ENCODE measurements around the gene WWP2.
"Not testable (repeated sequence)": the region's sequence is repeated elsewhere in the genome, so short reads cannot be mapped to it uniquely, and the experiment has no call there.

Gene WWP2

DNA sequence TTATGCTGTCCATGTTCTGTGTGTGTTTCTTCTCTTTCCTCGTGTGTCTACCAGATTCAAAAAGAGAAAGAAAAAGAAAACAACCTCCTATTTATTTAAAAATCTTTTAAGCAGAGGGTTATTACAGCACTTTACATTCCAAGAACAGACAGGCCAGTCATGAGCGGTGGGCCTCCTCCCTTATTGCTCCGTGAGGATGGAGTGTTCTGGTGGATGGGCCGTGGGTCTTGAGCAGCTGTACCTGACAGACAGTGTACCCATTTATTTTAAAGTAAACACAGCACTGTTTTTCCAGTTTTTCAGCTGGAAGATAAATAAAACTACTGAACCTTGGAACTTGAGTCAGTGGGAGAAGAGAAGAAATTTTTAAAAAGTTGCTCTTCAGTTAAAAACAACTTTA, 52.4 kb downstream of the WWP2 start:
- no peaks in the 10 kb centered on the region for H3K4me1 ChIP-seq (ENCODE audit: control insufficient read depth, insufficient read depth, low read length)
- POLR2A ChIA-PET = no interaction called here
- H3K9me3 ChIP-seq (ENCODE audit: control insufficient read depth, insufficient read depth, low read depth, low read length) = no peaks in the 10 kb centered on the region
- H3K36me3 ChIP-seq (ENCODE audit: control insufficient read depth in 2 of 2, insufficient read depth in 1 of 2, low read length in 2 of 2) = no peaks in the 10 kb centered on the region
- no peak overlapping the region for H3K27ac ChIP-seq (ENCODE audit: extremely low read depth, low read depth, low read length)
- CTCF ChIA-PET = interaction anchor here (0.7 to 1.4 kb wide), 2 partner anchors 10 to 13 kb away, joined by 3 to 5 read pairs; no protein-coding TSS in a partner anchor
- TF ChIP-seq, protein P1, sequence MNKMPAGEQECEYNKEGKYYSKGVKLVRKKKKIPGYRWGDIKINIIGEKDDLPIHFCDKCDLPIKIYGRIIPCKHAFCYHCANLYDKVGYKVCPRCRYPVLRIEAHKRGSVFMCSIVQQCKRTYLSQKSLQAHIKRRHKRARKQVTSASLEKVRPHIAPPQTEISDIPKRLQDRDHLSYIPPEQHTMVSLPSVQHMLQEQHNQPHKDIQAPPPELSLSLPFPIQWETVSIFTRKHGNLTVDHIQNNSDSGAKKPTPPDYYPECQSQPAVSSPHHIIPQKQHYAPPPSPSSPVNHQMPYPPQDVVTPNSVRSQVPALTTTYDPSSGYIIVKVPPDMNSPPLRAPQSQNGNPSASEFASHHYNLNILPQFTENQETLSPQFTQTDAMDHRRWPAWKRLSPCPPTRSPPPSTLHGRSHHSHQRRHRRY (tag by site-specific recombination; IDR thresholded peaks at IDR 0.05) = no peak
- TF ChIP-seq ZNF433 (tag by site-specific recombination; IDR thresholded peaks at IDR 0.05; ENCODE audit: low read depth) (no peak), SP3 (tag by site-specific recombination; IDR thresholded peaks at IDR 0.05) (no peak), HOXC10 (CRISPR knock-in tag; IDR thresholded peaks at IDR 0.05) (no peak), TCF7L2 (IDR thresholded peaks at IDR 0.05; ENCODE audit: borderline replicate concordance, low read depth, low read length) (no peak), GFI1B (tag by site-specific recombination; IDR thresholded peaks at IDR 0.05) (no peak)
- TF ChIP-seq, protein P2, sequence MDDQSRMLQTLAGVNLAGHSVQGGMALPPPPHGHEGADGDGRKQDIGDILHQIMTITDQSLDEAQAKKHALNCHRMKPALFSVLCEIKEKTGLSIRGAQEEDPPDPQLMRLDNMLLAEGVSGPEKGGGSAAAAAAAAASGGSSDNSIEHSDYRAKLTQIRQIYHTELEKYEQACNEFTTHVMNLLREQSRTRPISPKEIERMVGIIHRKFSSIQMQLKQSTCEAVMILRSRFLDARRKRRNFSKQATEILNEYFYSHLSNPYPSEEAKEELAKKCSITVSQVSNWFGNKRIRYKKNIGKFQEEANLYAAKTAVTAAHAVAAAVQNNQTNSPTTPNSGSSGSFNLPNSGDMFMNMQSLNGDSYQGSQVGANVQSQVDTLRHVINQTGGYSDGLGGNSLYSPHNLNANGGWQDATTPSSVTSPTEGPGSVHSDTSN (CRISPR knock-in tag; IDR thresholded peaks at IDR 0.05) = no peak
- TF ChIP-seq, protein P3, sequence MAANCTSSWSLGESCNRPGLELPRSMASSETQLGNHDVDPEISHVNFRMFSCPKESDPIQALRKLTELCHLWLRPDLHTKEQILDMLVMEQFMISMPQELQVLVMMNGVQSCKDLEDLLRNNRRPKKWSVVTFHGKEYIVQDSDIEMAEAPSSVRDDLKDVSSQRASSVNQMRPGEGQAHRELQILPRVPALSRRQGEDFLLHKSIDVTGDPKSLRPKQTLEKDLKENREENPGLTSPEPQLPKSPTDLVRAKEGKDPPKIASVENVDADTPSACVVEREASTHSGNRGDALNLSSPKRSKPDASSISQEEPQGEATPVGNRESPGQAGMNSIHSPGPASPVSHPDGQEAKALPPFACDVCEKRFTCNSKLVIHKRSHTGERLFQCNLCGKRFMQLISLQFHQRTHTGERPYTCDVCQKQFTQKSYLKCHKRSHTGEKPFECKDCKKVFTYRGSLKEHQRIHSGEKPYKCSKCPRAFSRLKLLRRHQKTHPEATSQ (tag by site-specific recombination; IDR thresholded peaks at IDR 0.05) = no peak
- TF ChIP-seq, protein P4, sequence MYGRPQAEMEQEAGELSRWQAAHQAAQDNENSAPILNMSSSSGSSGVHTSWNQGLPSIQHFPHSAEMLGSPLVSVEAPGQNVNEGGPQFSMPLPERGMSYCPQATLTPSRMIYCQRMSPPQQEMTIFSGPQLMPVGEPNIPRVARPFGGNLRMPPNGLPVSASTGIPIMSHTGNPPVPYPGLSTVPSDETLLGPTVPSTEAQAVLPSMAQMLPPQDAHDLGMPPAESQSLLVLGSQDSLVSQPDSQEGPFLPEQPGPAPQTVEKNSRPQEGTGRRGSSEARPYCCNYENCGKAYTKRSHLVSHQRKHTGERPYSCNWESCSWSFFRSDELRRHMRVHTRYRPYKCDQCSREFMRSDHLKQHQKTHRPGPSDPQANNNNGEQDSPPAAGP (tag by site-specific recombination; IDR thresholded peaks at IDR 0.05) = no peak
- H3K4me3 ChIP-seq (ENCODE audit: low read depth, low read length) = no peak overlapping the region

DNA sequence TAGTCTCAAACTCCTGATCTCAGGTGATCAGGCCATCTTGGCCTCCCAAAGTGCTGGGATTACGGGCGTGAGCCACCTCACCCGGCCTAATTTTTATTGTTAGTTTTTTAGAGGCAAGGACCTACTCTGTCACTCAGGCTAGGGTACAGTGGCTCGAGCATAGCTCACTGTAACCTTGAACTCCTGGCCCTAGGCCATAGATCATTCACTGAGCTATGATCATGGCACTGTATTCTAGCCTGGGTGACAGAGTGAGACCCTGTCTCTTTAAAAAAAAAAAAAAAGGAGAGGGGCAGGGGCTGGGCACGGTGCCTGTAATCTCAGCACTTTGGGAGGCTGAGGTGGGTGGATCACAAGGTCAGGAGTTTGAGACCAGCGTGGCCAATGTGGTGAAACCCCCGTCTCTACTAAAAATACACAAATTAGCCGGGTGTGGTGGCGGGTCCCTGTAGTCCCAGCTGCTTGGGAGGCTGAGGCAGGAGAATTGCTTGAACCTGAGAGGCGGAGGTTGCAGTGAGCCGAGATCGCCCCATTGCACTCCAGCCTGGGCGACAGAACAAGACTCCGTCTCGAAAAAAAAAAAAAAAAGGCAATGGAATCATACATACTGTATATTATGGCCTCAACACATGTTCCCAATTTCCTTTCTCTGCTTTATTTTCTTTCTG, 53.2 kb downstream of the WWP2 start:
- not testable (repeated sequence) for H3K9me3 ChIP-seq (ENCODE audit: control insufficient read depth, insufficient read depth, low read depth, low read length); H3K4me3 ChIP-seq (ENCODE audit: low read depth, low read length); H3K4me1 ChIP-seq (ENCODE audit: control insufficient read depth, insufficient read depth, low read length); H3K27ac ChIP-seq (ENCODE audit: extremely low read depth, low read depth, low read length); H3K36me3 ChIP-seq (ENCODE audit: control insufficient read depth in 2 of 2, insufficient read depth in 1 of 2, low read length in 2 of 2)
- ChIA-PET CTCF (interaction anchor here (0.8 kb wide), 1 partner anchor 115 kb away, joined by 3 read pairs; no protein-coding TSS in a partner anchor), POLR2A (interaction anchor here (0.6 kb wide), 1 partner anchor 54 kb away, joined by 4 read pairs; no protein-coding TSS in a partner anchor)

DNA sequence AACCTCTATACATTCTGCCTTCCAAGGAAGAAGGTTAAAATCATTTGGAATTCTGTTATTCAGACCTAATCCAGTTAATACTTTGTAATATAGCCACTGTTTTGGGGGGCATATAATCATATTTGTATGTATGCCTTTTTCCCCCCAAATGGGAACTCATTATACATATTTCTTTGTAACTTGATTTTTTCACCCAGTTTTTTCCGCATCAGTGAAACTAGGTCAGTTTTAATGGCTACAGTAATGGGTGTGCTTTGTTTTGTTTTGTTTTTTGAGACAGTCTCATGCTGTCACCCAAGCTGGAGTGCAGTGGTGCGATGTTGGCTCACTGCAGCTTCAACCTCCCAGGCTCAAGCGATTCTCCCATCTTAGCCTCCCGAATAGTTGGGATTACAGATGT, 54.9 kb downstream of the WWP2 start:
- ChIA-PET POLR2A (no interaction called here), CTCF (no interaction called here)
- Histone ChIP-seq H3K36me3 (ENCODE audit: control insufficient read depth in 2 of 2, insufficient read depth in 1 of 2, low read length in 2 of 2) (no peaks in the 10 kb centered on the region), H3K4me3 (ENCODE audit: low read depth, low read length) (no peak overlapping the region), H3K27ac (ENCODE audit: extremely low read depth, low read depth, low read length) (no peak overlapping the region), H3K9me3 (ENCODE audit: control insufficient read depth, insufficient read depth, low read depth, low read length) (no peaks in the 10 kb centered on the region), H3K4me1 (ENCODE audit: control insufficient read depth, insufficient read depth, low read length) (no peaks in the 10 kb centered on the region)
- TF ChIP-seq ZNF404 (tag by site-specific recombination; IDR thresholded peaks at IDR 0.05) (no peak), SP3 (tag by site-specific recombination; IDR thresholded peaks at IDR 0.05) (no peak), TCF7L2 (IDR thresholded peaks at IDR 0.05; ENCODE audit: borderline replicate concordance, low read depth, low read length) (no peak), ZSCAN30 (tag by site-specific recombination; IDR thresholded peaks at IDR 0.05) (no peak), ZNF473 (tag by site-specific recombination; IDR thresholded peaks at IDR 0.05) (no peak), ZBTB48 (tag by site-specific recombination; IDR thresholded peaks at IDR 0.05) (no peak), KLF8 (tag by site-specific recombination; IDR thresholded peaks at IDR 0.05) (no peak), ZNF501 (tag by site-specific recombination; IDR thresholded peaks at IDR 0.05) (no peak), ZNF660 (tag by site-specific recombination; IDR thresholded peaks at IDR 0.05) (no peak)
- TF ChIP-seq, protein P5, sequence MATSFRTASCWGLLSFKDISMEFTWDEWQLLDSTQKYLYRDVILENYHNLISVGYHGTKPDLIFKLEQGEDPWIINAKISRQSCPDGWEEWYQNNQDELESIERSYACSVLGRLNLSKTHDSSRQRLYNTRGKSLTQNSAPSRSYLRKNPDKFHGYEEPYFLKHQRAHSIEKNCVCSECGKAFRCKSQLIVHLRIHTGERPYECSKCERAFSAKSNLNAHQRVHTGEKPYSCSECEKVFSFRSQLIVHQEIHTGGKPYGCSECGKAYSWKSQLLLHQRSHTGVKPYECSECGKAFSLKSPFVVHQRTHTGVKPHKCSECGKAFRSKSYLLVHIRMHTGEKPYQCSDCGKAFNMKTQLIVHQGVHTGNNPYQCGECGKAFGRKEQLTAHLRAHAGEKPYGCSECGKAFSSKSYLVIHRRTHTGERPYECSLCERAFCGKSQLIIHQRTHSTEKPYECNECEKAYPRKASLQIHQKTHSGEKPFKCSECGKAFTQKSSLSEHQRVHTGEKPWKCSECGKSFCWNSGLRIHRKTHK (tag by site-specific recombination; IDR thresholded peaks at IDR 0.05) = no peak
- TF ChIP-seq, protein P6, sequence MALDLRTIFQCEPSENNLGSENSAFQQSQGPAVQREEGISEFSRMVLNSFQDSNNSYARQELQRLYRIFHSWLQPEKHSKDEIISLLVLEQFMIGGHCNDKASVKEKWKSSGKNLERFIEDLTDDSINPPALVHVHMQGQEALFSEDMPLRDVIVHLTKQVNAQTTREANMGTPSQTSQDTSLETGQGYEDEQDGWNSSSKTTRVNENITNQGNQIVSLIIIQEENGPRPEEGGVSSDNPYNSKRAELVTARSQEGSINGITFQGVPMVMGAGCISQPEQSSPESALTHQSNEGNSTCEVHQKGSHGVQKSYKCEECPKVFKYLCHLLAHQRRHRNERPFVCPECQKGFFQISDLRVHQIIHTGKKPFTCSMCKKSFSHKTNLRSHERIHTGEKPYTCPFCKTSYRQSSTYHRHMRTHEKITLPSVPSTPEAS (tag by site-specific recombination; IDR thresholded peaks at IDR 0.05) = no peak

Measured in HEK293 (cell line).